ENCODE results near the gene RAB5IF. TPM values are rescaled to one million over a fixed set of nuclear protein-coding genes. Genes with fewer than 3 reads are reported as not detected.

Gene RAB5IF
- total and polyA plus RNA-seq, 2 of the 13 experiments (the other 11 are each of a cell fraction or from before 2014, with no cell fraction given) = 261 to 305 TPM

- TF ChIP-seq TEAD3 (CRISPR knock-in tag; optimal IDR thresholded peaks at IDR 0.05; ENCODE audit: borderline replicate concordance) (peak; percentile 85), ZNF639 (CRISPR knock-in tag; conservative IDR thresholded peaks at IDR 0.05) (peak; percentile 96), ZNF10 (CRISPR knock-in tag; IDR thresholded peaks at IDR 0.05; ENCODE audit: borderline replicate concordance, low read depth) (peak; percentile 96; the same call in 1 of the 2 replicates), ZNF33B (CRISPR knock-in tag; IDR thresholded peaks at IDR 0.05) (no peak; the same call in 1 of the 2 replicates), KMT2A (CRISPR knock-in tag; IDR thresholded peaks at IDR 0.05) (peak; percentile 96), HNF4G (IDR thresholded peaks at IDR 0.05; ENCODE audit: borderline replicate concordance, low read depth, low read length) (peak; percentile 34; the same call in 1 of the 2 replicates), HNF4G (CRISPR knock-in tag; IDR thresholded peaks at IDR 0.05; ENCODE audit: borderline replicate concordance, low read depth) (peak; percentile 78; the same call in 1 of the 2 replicates), SP1 (IDR thresholded peaks at IDR 0.05) (no peak), SP1 (CRISPR knock-in tag; IDR thresholded peaks at IDR 0.05) (peak; percentile 94), ZBTB39 (CRISPR knock-in tag; IDR thresholded peaks at IDR 0.05) (no peak), ZMYM3 (CRISPR knock-in tag; IDR thresholded peaks at IDR 0.05) (peak; percentile 96), ZNF264 (CRISPR knock-in tag; IDR thresholded peaks at IDR 0.05) (peak; percentile 91; the same call in 1 of the 2 replicates), ZNF275 (CRISPR knock-in tag; IDR thresholded peaks at IDR 0.05; ENCODE audit: borderline replicate concordance) (peak; percentile 71; the same call in 1 of the 2 replicates), ZNF619 (CRISPR knock-in tag; IDR thresholded peaks at IDR 0.05) (peak; percentile 99), PHF8 (CRISPR knock-in tag; IDR thresholded peaks at IDR 0.05) (peak; percentile 95), PRMT3 (CRISPR knock-in tag; IDR thresholded peaks at IDR 0.05; ENCODE audit: borderline replicate concordance, low read depth) (peak; percentile 78; the same call in 1 of the 2 replicates), GATAD1 (CRISPR knock-in tag; IDR thresholded peaks at IDR 0.05) (peak; percentile 98)
- TF ChIP-seq, protein P1, sequence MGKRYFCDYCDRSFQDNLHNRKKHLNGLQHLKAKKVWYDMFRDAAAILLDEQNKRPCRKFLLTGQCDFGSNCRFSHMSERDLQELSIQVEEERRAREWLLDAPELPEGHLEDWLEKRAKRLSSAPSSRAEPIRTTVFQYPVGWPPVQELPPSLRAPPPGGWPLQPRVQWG (CRISPR knock-in tag; IDR thresholded peaks at IDR 0.05; ENCODE audit: borderline replicate concordance, low read depth) = no peak
- TF ChIP-seq, protein P2, sequence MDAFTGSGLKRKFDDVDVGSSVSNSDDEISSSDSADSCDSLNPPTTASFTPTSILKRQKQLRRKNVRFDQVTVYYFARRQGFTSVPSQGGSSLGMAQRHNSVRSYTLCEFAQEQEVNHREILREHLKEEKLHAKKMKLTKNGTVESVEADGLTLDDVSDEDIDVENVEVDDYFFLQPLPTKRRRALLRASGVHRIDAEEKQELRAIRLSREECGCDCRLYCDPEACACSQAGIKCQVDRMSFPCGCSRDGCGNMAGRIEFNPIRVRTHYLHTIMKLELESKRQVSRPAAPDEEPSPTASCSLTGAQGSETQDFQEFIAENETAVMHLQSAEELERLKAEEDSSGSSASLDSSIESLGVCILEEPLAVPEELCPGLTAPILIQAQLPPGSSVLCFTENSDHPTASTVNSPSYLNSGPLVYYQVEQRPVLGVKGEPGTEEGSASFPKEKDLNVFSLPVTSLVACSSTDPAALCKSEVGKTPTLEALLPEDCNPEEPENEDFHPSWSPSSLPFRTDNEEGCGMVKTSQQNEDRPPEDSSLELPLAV (CRISPR knock-in tag; conservative IDR thresholded peaks at IDR 0.05; ENCODE audit: low read depth) = no peak
- TF ChIP-seq, protein P3, sequence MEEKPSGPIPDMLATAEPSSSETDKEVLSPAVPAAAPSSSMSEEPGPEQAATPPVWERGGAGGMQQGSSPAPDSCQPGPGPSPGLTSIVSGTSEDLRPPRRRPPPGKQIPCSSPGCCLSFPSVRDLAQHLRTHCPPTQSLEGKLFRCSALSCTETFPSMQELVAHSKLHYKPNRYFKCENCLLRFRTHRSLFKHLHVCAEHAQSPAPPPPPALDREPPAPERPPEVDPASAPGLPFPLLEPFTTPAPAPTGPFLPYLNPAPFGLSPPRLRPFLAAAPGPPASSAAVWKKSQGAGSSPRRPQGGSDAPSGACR (CRISPR knock-in tag; IDR thresholded peaks at IDR 0.05) = peak; percentile 98
- TF ChIP-seq, protein P4, sequence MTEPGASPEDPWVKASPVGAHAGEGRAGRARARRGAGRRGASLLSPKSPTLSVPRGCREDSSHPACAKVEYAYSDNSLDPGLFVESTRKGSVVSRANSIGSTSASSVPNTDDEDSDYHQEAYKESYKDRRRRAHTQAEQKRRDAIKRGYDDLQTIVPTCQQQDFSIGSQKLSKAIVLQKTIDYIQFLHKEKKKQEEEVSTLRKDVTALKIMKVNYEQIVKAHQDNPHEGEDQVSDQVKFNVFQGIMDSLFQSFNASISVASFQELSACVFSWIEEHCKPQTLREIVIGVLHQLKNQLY (CRISPR knock-in tag; IDR thresholded peaks at IDR 0.05) = peak; percentile 82
Measured at GRCh38 chr20:36605399-36606157, at the start of gene RAB5IF (continued).

Data from HepG2 (cell line).